ENCODE data around the gene USP43.

The USP43 gene

GRCh38 chr17:9750524-9750923 is 105.2 kb downstream of the USP43 start:
- TF ChIP-seq CTCF (IDR thresholded peaks at IDR 0.05; ENCODE audit: control extremely low read depth, extremely low read depth, low read depth, missing control alignments) = no peak
- no peak for DNase-seq (ENCODE audit: extremely low spot score)
- CTCF ChIA-PET = interaction anchor here (1.4 to 2.4 kb wide), 2 partner anchors 14 to 17 kb away, joined by 3 to 6 read pairs; no protein-coding TSS in a partner anchor
- POLR2A ChIA-PET = no interaction called here

GRCh38 chr17:9755083-9755482 is 109.8 kb downstream of the USP43 start:
- DNase-seq (ENCODE audit: extremely low spot score) = no peak
- CTCF ChIA-PET = interaction anchor here (1.9 kb wide), 1 partner anchor 13 kb away, joined by 5 read pairs; no protein-coding TSS in a partner anchor
- TF ChIP-seq CTCF (IDR thresholded peaks at IDR 0.05; ENCODE audit: control extremely low read depth, extremely low read depth, low read depth, missing control alignments) = no peak
- POLR2A ChIA-PET = no interaction called here

GRCh38 chr17:9760266-9760665 is 114.9 kb downstream of the USP43 start:
- ChIA-PET CTCF (interaction anchor here (1.2 to 1.3 kb wide), 2 partner anchors 9 to 32 kb away, joined by 4 to 9 read pairs; no protein-coding TSS in a partner anchor), POLR2A (no interaction called here)
- DNase-seq (ENCODE audit: extremely low spot score) = no peak
- TF ChIP-seq CTCF (IDR thresholded peaks at IDR 0.05; ENCODE audit: control extremely low read depth, extremely low read depth, low read depth, missing control alignments) = no peak

GRCh38 chr17:9763643-9764042 is 118.3 kb downstream of the USP43 start:
- ChIA-PET POLR2A (no interaction called here), CTCF (interaction anchor here (1.2 kb wide), 1 partner anchor 13 kb away, joined by 3 read pairs; no protein-coding TSS in a partner anchor)
- TF ChIP-seq CTCF (IDR thresholded peaks at IDR 0.05; ENCODE audit: control extremely low read depth, extremely low read depth, low read depth, missing control alignments) = no peak
- DNase-seq (ENCODE audit: extremely low spot score) = no peak

- POLR2A ChIA-PET = no interaction called here
- CTCF ChIA-PET = interaction anchor here (1.0 to 2.6 kb wide), 5 partner anchors 9 to 39 kb away, joined by 3 to 8 read pairs (median 3); no protein-coding TSS in a partner anchor
- DNase-seq (ENCODE audit: extremely low spot score) = no peak
- no peak for TF ChIP-seq CTCF (IDR thresholded peaks at IDR 0.05; ENCODE audit: control extremely low read depth, extremely low read depth, low read depth, missing control alignments)
Observed at GRCh38 chr17:9765322-9765721, 120.0 kb downstream of the USP43 start.

- no peak for DNase-seq (ENCODE audit: extremely low spot score)
- no peak for TF ChIP-seq CTCF (IDR thresholded peaks at IDR 0.05; ENCODE audit: control extremely low read depth, extremely low read depth, low read depth, missing control alignments)
- ChIA-PET POLR2A (no interaction called here), CTCF (interaction anchor here (1.4 to 2.6 kb wide), 3 partner anchors 10 to 23 kb away, joined by 4 to 8 read pairs (median 6); no protein-coding TSS in a partner anchor)
Observed at GRCh38 chr17:9766970-9767369, 121.7 kb downstream of the USP43 start.
